Uterus (tissue), 4 donors: ENCODE measurements around the gene UPK1A. TPM values are rescaled to one million over a fixed set of nuclear protein-coding genes. Genes with fewer than 3 reads are reported as not detected.

Source experiments
- DNase-seq, 2 donors: peaks; one replicate each; pipeline ENCODE4 v3.0.0-alpha.2; 2019 to 2020
- H3K27ac ChIP-seq, 2 donors: fragments of 200-600 bp; sonication (generic); 1 replicate in 1 of 2; 2 replicates in 1 of 2; pipeline ENCODE4 v1.5.1; 2016 to 2018
- H3K27me3 ChIP-seq, 2 donors: fragments of 200-600 bp; sonication (generic); one replicate each; pipeline ENCODE4 v1.5.1; 2018 to 2019; ENCODE audit warnings: control low read depth in 1 of 2
- H3K36me3 ChIP-seq, 2 donors: fragments of 200-600 bp; sonication (generic); one replicate each; pipeline ENCODE4 v1.5.1; 2019; ENCODE audit warnings: control low read depth in 1 of 2
- H3K4me1 ChIP-seq, 2 donors: fragments of 200-600 bp; sonication (generic); one replicate each; pipeline ENCODE4 v1.5.1; 2018 to 2019; ENCODE audit warnings: control low read depth in 1 of 2
- H3K4me3 ChIP-seq, 2 donors: fragments of 200-600 bp; sonication (generic); 1 replicate in 1 of 2; 2 replicates in 1 of 2; pipeline ENCODE4 v1.5.1; 2018 to 2019; ENCODE audit warnings: mild to moderate bottlenecking in 1 of 2
- H3K9me3 ChIP-seq, 2 donors: fragments of 200-600 bp; sonication (generic); one replicate each; pipeline ENCODE4 v1.5.1; 2019; ENCODE audit warnings: control low read depth in 1 of 2
- POLR2A ChIP-seq, 2 donors: fragments of 450-650 bp; IDR thresholded peaks; one replicate each; pipeline ENCODE4 v1.6.1; 2016; ENCODE audit warnings: antibody characterized with exemption in 2 of 2, mild to moderate bottlenecking in 1 of 2, moderate library complexity in 1 of 2
- intact Hi-C: fragments of 100-400 bp; cut with DNase I; formaldehyde crosslinking; loops from one replicate; pipeline ENCODE4 v1.15.1; 2023; ENCODE audit warnings: low total_unique reads
- total RNA-seq, 4 donors: library from RNA; depleted of rRNA in 3 of 4; stranded (reverse); fragments of >200 nt in 3 of 4; gene quantifications; one replicate each; pipeline versions ENCODE4 v1.1.0 to v1.2.4, GENCODE V29; 2014 to 2023
- TF ChIP-seq, protein P1 (sequence below), 4 experiments: fragments of 200-600 bp in 2 of 4; fragments of 450-650 bp in 2 of 4; sonication (generic) in 2 of 4; IDR thresholded peaks; one replicate each; pipeline ENCODE4 v1.5.1; 2016 to 2019; ENCODE audit warnings: antibody characterized with exemption in 4 of 4, mild to moderate bottlenecking in 2 of 4, moderate library complexity in 1 of 4
- donor health status: DM: yes; HTN: yes; CAD: no.

The UPK1A gene
- total RNA-seq: under 1 TPM in 1 of 4 donors, not detected in 3; 0.91 TPM

GRCh38 chr19:35666251-35666913 lies at the start of gene UPK1A:
UPK1A (plus strand) TSS chr19:35666517; CDS start chr19:35666813, 296 bp downstream.
- H3K27me3 ChIP-seq: no peaks in the 10 kb centered on the region
- H3K4me1 ChIP-seq: no peaks in the 10 kb centered on the region
- no peak within 1 kb of the TSS for H3K27ac ChIP-seq
- no peak within 1 kb of the TSS for H3K4me3 ChIP-seq
- no peak for TF ChIP-seq POLR2A (IDR thresholded peaks at IDR 0.05)
- TF ChIP-seq, protein P1, sequence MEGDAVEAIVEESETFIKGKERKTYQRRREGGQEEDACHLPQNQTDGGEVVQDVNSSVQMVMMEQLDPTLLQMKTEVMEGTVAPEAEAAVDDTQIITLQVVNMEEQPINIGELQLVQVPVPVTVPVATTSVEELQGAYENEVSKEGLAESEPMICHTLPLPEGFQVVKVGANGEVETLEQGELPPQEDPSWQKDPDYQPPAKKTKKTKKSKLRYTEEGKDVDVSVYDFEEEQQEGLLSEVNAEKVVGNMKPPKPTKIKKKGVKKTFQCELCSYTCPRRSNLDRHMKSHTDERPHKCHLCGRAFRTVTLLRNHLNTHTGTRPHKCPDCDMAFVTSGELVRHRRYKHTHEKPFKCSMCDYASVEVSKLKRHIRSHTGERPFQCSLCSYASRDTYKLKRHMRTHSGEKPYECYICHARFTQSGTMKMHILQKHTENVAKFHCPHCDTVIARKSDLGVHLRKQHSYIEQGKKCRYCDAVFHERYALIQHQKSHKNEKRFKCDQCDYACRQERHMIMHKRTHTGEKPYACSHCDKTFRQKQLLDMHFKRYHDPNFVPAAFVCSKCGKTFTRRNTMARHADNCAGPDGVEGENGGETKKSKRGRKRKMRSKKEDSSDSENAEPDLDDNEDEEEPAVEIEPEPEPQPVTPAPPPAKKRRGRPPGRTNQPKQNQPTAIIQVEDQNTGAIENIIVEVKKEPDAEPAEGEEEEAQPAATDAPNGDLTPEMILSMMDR (IDR thresholded peaks at IDR 0.05): no peak
- no peaks in the 10 kb centered on the region for H3K9me3 ChIP-seq
- no peaks in the 10 kb centered on the region for H3K36me3 ChIP-seq
- intact Hi-C loops: no loop called here
- DNase-seq: no peak

- TF ChIP-seq POLR2A (IDR thresholded peaks at IDR 0.05): no peak
- TF ChIP-seq, protein P1 (IDR thresholded peaks at IDR 0.05): no peak
- Histone ChIP-seq H3K4me3 (no peak overlapping the region), H3K27ac (no peak overlapping the region), H3K4me1 (no peaks in the 10 kb centered on the region), H3K36me3 (no peaks in the 10 kb centered on the region), H3K27me3 (no peaks in the 10 kb centered on the region), H3K9me3 (no peaks in the 10 kb centered on the region)
- DNase-seq: no peak
- intact Hi-C loops: no loop called here
Measured at GRCh38 chr19:35618857-35619256, 47.5 kb upstream of the UPK1A start.

DNA sequence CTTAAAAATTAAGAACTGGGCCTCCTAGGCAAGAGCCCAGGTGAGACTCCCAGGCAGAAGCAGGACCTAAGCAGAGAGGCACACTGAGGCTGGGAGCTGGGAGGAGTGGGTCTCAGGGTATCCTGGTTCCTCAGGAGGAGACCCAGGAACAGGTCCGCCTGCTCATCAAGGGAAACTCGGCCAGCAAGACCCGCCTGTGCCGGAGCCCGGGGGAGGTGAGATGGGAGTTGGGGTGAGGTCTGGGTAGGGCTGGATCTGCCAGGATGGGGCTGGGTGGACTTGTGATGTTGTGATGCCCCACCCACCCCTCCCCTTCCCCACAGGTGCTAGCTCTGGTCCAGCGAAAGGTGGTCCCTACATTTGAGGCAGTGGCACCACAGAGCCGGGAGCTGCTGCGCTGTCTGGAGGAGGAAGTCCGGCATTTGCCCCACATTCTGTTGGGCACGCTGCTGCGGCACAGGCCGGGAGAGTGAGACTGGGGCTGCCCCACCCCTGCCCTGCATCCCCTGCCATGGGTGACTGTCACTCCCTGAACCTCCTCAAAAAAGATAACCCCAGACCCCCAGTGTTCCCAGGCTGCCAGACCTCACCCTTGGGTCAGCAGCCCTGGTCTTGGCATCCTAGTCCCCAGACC lies 46.9 kb upstream of the UPK1A start:
- H3K36me3 ChIP-seq: no peaks in the 10 kb centered on the region
- no peak overlapping the region for H3K4me3 ChIP-seq
- DNase-seq: no peak
- TF ChIP-seq, protein P1 (IDR thresholded peaks at IDR 0.05): no peak
- no peak for TF ChIP-seq POLR2A (IDR thresholded peaks at IDR 0.05)
- no peaks in the 10 kb centered on the region for H3K27me3 ChIP-seq
- no peaks in the 10 kb centered on the region for H3K9me3 ChIP-seq
- intact Hi-C loops: no loop called here
- H3K4me1 ChIP-seq: no peaks in the 10 kb centered on the region
- no peak overlapping the region for H3K27ac ChIP-seq

GRCh38 chr19:35620001-35620400 lies 46.3 kb upstream of the UPK1A start:
- intact Hi-C loops: no loop called here

GRCh38 chr19:35621708-35622107 lies 44.6 kb upstream of the UPK1A start:
- no peak overlapping the region for H3K4me3 ChIP-seq
- intact Hi-C loops: no loop called here
- no peak overlapping the region for H3K27ac ChIP-seq
- DNase-seq: no peak
- TF ChIP-seq, protein P1 (IDR thresholded peaks at IDR 0.05): no peak
- TF ChIP-seq POLR2A (IDR thresholded peaks at IDR 0.05): no peak
- H3K4me1 ChIP-seq: no peaks in the 10 kb centered on the region
- H3K36me3 ChIP-seq: no peaks in the 10 kb centered on the region
- H3K9me3 ChIP-seq: no peaks in the 10 kb centered on the region
- H3K27me3 ChIP-seq: no peaks in the 10 kb centered on the region

More at GRCh38 chr19:35620001-35620400, 46.3 kb upstream of the UPK1A start:
- no peak for TF ChIP-seq POLR2A (IDR thresholded peaks at IDR 0.05)
- TF ChIP-seq, protein P1 (IDR thresholded peaks at IDR 0.05): no peak
- Histone ChIP-seq H3K27ac (no peak overlapping the region), H3K9me3 (no peaks in the 10 kb centered on the region), H3K4me1 (no peaks in the 10 kb centered on the region), H3K4me3 (no peak overlapping the region), H3K36me3 (no peaks in the 10 kb centered on the region), H3K27me3 (no peaks in the 10 kb centered on the region)
- no peak for DNase-seq
